ENCODE results near the gene E2F7. TPM values are rescaled to one million over a fixed set of nuclear protein-coding genes. Genes with fewer than 3 reads are reported as not detected.

E2F7 gene
- total RNA-seq, 1 donor from 2014 or later: 53.3 TPM

GRCh38 chr12:77044721-77045120 lies 20.6 kb downstream of the E2F7 start:
- no peak for TF ChIP-seq CTCF (IDR thresholded peaks at IDR 0.05; ENCODE audit: insufficient read depth, low read length, poor library complexity, severe bottlenecking)
- Histone ChIP-seq H3K36me3 (ENCODE audit: control insufficient read depth, insufficient read depth, low read length) (peaks cover 1% of the 10 kb centered on the region), H3K27me3 (ENCODE audit: control insufficient read depth, insufficient read depth, low read length) (no peaks in the 10 kb centered on the region), H3K4me3 (ENCODE audit: low read depth, low read length) (no peak overlapping the region)
- no peak for DNase-seq (ENCODE audit: low read depth)

GRCh38 chr12:77042833-77043232 lies 22.5 kb downstream of the E2F7 start:
- no peak for TF ChIP-seq CTCF (IDR thresholded peaks at IDR 0.05; ENCODE audit: insufficient read depth, low read length, poor library complexity, severe bottlenecking)
- Histone ChIP-seq H3K27me3 (ENCODE audit: control insufficient read depth, insufficient read depth, low read length) (no peaks in the 10 kb centered on the region), H3K4me3 (ENCODE audit: low read depth, low read length) (no peak overlapping the region), H3K36me3 (ENCODE audit: control insufficient read depth, insufficient read depth, low read length) (no peaks in the 10 kb centered on the region)
- DNase-seq (ENCODE audit: low read depth): no peak

- no peak for TF ChIP-seq CTCF (IDR thresholded peaks at IDR 0.05; ENCODE audit: insufficient read depth, low read length, poor library complexity, severe bottlenecking)
- DNase-seq (ENCODE audit: low read depth): no peak
- H3K4me3 ChIP-seq (ENCODE audit: low read depth, low read length): no peak overlapping the region
- H3K27me3 ChIP-seq (ENCODE audit: control insufficient read depth, insufficient read depth, low read length): no peaks in the 10 kb centered on the region
- H3K36me3 ChIP-seq (ENCODE audit: control insufficient read depth, insufficient read depth, low read length): no peaks in the 10 kb centered on the region
Measured at GRCh38 chr12:77040231-77040630, 25.1 kb downstream of the E2F7 start.

- TF ChIP-seq CTCF (IDR thresholded peaks at IDR 0.05; ENCODE audit: insufficient read depth, low read length, poor library complexity, severe bottlenecking): no peak
- DNase-seq (ENCODE audit: low read depth): no peak
- Histone ChIP-seq H3K4me3 (ENCODE audit: low read depth, low read length) (no peak overlapping the region), H3K27me3 (ENCODE audit: control insufficient read depth, insufficient read depth, low read length) (no peaks in the 10 kb centered on the region), H3K36me3 (ENCODE audit: control insufficient read depth, insufficient read depth, low read length) (no peaks in the 10 kb centered on the region)
Measured at GRCh38 chr12:77035226-77035625, 30.1 kb downstream of the E2F7 start.

- TF ChIP-seq CTCF (IDR thresholded peaks at IDR 0.05; ENCODE audit: insufficient read depth, low read length, poor library complexity, severe bottlenecking): no peak
- Histone ChIP-seq H3K27me3 (ENCODE audit: control insufficient read depth, insufficient read depth, low read length) (no peaks in the 10 kb centered on the region), H3K4me3 (ENCODE audit: low read depth, low read length) (no peak overlapping the region), H3K36me3 (ENCODE audit: control insufficient read depth, insufficient read depth, low read length) (no peaks in the 10 kb centered on the region)
- no peak for DNase-seq (ENCODE audit: low read depth)
Measured at GRCh38 chr12:77033658-77034536, 31.5 kb downstream of the E2F7 start.

GRCh38 chr12:77032406-77032805 lies 33.0 kb downstream of the E2F7 start:
- Histone ChIP-seq H3K36me3 (ENCODE audit: control insufficient read depth, insufficient read depth, low read length) (no peaks in the 10 kb centered on the region), H3K4me3 (ENCODE audit: low read depth, low read length) (no peak overlapping the region), H3K27me3 (ENCODE audit: control insufficient read depth, insufficient read depth, low read length) (no peaks in the 10 kb centered on the region)
- peak; percentile 47 for DNase-seq (ENCODE audit: low read depth)
- TF ChIP-seq CTCF (IDR thresholded peaks at IDR 0.05; ENCODE audit: insufficient read depth, low read length, poor library complexity, severe bottlenecking): no peak
